ENCODE results near the gene FLT1. TPM values are rescaled to one million over a fixed set of nuclear protein-coding genes. Genes with fewer than 3 reads are reported as not detected.

FLT1 gene
- total and polyA plus RNA-seq, 12 donors = 15.2 to 76.3 (median 44.5) TPM

DNA sequence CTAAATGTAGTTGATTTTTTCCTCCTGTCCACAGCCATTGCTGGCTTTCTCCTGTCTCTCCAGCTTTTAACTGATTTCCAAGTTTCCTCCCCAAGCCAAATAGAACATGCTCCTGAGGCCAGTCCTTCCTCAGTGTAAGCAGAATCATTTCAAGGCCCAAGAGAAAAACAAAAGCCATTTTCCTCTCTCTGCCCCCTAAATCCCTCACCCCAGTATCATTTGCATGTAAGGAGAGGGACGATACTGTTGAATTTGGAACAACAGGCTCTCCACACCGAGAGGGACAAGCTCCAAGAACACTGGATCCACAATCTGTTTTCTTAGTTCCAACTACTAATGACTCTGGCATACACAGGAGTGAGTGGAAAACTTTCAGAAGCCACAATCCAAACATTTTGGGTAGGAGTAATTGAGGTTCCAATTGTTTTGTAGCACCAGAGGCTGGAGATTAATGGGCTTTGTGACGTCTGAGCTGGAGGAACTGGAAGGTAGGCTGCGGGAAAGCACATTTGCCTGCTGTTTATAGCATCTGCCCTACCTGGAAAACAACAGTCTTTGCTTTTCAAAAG is 156.8 kb downstream of the FLT1 start:
- Histone ChIP-seq H3K4me3 (no peak overlapping the region), H3K27ac (peak overlapping the region; percentile 3 to 80 (median 40)), H3K4me1 (peaks cover 11 to 66% (median 31%) of the 10 kb centered on the region in 9 donors), H3K27me3 (peaks cover 0 to 51% (median 0%) of the 10 kb centered on the region in 7 donors), H3K9me3 (no peaks in the 10 kb centered on the region), H3K36me3 (peaks cover 0 to 55% (median 0%) of the 10 kb centered on the region in 9 donors)
- TF ChIP-seq, protein P1, sequence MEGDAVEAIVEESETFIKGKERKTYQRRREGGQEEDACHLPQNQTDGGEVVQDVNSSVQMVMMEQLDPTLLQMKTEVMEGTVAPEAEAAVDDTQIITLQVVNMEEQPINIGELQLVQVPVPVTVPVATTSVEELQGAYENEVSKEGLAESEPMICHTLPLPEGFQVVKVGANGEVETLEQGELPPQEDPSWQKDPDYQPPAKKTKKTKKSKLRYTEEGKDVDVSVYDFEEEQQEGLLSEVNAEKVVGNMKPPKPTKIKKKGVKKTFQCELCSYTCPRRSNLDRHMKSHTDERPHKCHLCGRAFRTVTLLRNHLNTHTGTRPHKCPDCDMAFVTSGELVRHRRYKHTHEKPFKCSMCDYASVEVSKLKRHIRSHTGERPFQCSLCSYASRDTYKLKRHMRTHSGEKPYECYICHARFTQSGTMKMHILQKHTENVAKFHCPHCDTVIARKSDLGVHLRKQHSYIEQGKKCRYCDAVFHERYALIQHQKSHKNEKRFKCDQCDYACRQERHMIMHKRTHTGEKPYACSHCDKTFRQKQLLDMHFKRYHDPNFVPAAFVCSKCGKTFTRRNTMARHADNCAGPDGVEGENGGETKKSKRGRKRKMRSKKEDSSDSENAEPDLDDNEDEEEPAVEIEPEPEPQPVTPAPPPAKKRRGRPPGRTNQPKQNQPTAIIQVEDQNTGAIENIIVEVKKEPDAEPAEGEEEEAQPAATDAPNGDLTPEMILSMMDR (IDR thresholded peaks at IDR 0.05) = no peak
- ATAC-seq = peak in 7 of 8 donors; percentile 40 to 73 (median 56)
- DNase-seq = peak in 1 of 2 donors; percentile 27
- intact Hi-C loops (cut with DNase I) = loop anchor here in 1 of 10 donors (2.0 kb wide), 1 partner anchor 21 kb away; no protein-coding TSS in a partner anchor
- 41 to 49% methylated on average over 4 of the region's 4 CpGs for WGBS, 2 donors

DNA sequence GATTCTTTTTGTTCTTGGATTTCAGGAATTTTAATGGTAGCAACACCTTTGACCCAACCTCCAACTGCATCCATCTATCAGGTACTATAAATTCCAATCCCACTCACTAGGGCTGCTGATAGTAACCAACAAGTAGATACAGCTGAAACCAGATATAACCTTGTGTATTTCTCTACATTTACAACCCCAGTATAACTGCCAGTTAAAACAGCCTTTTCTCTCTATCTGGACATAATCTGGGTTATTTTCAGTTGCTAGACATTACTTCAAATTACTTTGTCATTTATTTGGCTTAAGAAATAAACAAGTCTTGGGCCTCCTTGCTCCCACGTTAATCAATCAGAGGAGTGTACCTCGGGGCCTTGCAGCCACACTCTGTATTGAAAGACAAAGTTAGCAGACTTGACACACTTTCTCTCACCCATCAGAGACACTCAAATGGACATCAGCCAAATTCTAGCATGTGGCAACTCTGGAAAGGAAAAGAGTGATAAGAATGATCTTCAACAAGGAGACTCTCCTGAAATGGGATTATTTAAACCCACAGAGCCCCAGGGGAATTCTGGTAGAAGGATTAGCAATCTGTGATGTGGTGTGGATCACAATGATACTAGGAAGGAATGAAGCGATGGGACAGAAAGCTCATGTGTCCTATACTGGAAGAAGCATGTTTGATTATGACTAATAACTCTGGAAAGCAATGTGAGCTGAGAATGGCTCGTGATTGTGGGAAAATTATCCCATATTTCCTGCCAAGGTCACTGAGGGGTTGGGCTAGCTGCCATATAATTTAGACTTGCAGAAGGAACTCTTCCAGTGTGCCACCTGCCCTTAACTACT is 157.5 kb downstream of the FLT1 start:
- intact Hi-C loops (cut with DNase I) = loop anchor here in 1 of 10 donors (2.0 kb wide), 1 partner anchor 21 kb away; no protein-coding TSS in a partner anchor
- H3K27me3 ChIP-seq = peaks cover 0 to 49% (median 0%) of the 10 kb centered on the region in 7 donors
- TF ChIP-seq, protein P1 (IDR thresholded peaks at IDR 0.05) = no peak
- H3K4me1 ChIP-seq = peaks cover 11 to 72% (median 33%) of the 10 kb centered on the region in 9 donors
- H3K36me3 ChIP-seq = peaks cover 0 to 59% (median 0%) of the 10 kb centered on the region in 9 donors
- no peak overlapping the region for H3K4me3 ChIP-seq
- WGBS, 2 donors = 38 to 46% methylated on average over 4 of the region's 4 CpGs
- no peaks in the 10 kb centered on the region for H3K9me3 ChIP-seq
- ATAC-seq (peak in 7 of 8 donors; percentile 27 to 54 (median 45)), DNase-seq (peak in 1 of 2 donors; percentile 27)
- peak overlapping the region in 9 of 10 donors; percentile 34 to 80 (median 43) for H3K27ac ChIP-seq

DNA sequence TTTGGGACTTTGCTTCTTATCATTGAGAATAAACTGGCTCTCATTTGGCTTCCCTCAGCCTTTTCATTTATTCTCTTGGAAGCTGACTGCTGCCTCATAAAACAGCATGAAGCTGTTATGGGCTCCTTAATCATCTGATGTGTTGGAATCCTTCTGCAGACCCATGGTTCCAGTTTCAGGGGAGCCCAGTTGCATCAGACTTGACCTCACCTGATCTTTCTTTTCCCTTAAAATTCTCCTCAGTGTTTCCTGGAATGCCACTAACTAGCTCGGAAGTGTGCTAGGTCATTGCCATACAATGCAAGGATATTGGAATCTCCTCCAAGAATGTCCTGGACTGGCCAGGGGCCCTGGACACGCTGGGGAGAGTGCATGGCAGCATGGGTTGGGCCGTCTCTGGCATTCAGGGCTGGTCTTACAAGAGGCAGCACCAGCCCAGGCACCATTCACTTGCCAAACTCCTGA is 158.7 kb downstream of the FLT1 start:
- 51 to 67% methylated on average over 3 of the region's 3 CpGs for WGBS, 2 donors
- H3K4me1 ChIP-seq = peaks cover 11 to 72% (median 33%) of the 10 kb centered on the region in 9 donors
- peak overlapping the region in 5 of 10 donors; percentile 43 to 80 (median 73) for H3K27ac ChIP-seq
- H3K4me3 ChIP-seq = no peak overlapping the region
- peaks cover 0 to 62% (median 0%) of the 10 kb centered on the region in 9 donors for H3K36me3 ChIP-seq
- DNase-seq (peak; percentile 36 to 40), ATAC-seq (peak; percentile 35 to 80 (median 56))
- H3K9me3 ChIP-seq = no peaks in the 10 kb centered on the region
- H3K27me3 ChIP-seq = peaks cover 0 to 40% (median 0%) of the 10 kb centered on the region in 7 donors
- TF ChIP-seq, protein P1 (IDR thresholded peaks at IDR 0.05) = no peak
- intact Hi-C loops (cut with DNase I) = no loop called here
